A673 (cell line): Measurements from ENCODE around the gene PEX16. TPM values are rescaled to one million over a fixed set of nuclear protein-coding genes. Genes with fewer than 3 reads are reported as not detected.

Source experiments
- BruUV-seq: library from RNA; stranded (reverse); fragments of 400-500 nt; replicated peaks from 2 replicates; lab custom pipeline; 2021; lab: Mats Ljungman, UMichigan
- CTCF ChIA-PET: fragments of 300-600 bp; sonication (Branson Sonifier 250); formaldehyde crosslinking; loops from one replicate; lab custom pipeline; 2022; ENCODE audit warnings: antibody characterized with exemption; lab: Charles Lee
- POLR2A ChIA-PET: fragments of 300-600 bp; sonication (Branson Sonifier 250); formaldehyde crosslinking; loops from one replicate; lab custom pipeline; 2022; ENCODE audit warnings: antibody characterized with exemption; ENCODE audit not compliant: low non-redundant PET; lab: Charles Lee
- DNase-seq: peaks from one replicate; pipeline ENCODE4 v3.0.0-alpha.2; 2015; ENCODE audit warnings: low spot score
- H3K27ac ChIP-seq: fragments of 200-600 bp; sonication (generic); 2 replicates; pipeline ENCODE4 v1.5.1; 2016; ENCODE audit warnings: mixed run types, low read depth, mild to moderate bottlenecking, mixed read lengths, antibody characterized with exemption, low read length; ENCODE audit not compliant: poor library complexity, severe bottlenecking
- H3K27me3 ChIP-seq: fragments of 200-600 bp; sonication (generic); replicated peaks from 2 replicates; pipeline ENCODE4 v1.6.1; 2017; ENCODE audit warnings: mixed run types, low read depth, mild to moderate bottlenecking, mixed read lengths, antibody characterized with exemption, low read length; ENCODE audit not compliant: insufficient read depth, poor library complexity
- H3K36me3 ChIP-seq: fragments of 200-600 bp; sonication (generic); 2 replicates; pipeline ENCODE4 v1.6.1; 2016; ENCODE audit warnings: mixed run types, mild to moderate bottlenecking, mixed read lengths, antibody characterized with exemption, low read length; ENCODE audit not compliant: insufficient read depth, poor library complexity, severe bottlenecking
- H3K4me1 ChIP-seq: fragments of 200-600 bp; sonication (generic); 2 replicates; pipeline ENCODE4 v1.6.1; 2017; ENCODE audit warnings: mixed run types, mild to moderate bottlenecking, mixed read lengths, antibody characterized with exemption, low read length; ENCODE audit not compliant: insufficient read depth, poor library complexity, severe bottlenecking
- H3K4me3 ChIP-seq: fragments of 200-600 bp; sonication (generic); 2 replicates; pipeline ENCODE4 v1.5.1; 2016; ENCODE audit warnings: low read depth, mixed run types, mild to moderate bottlenecking, mixed read lengths, low read length; ENCODE audit not compliant: poor library complexity, severe bottlenecking
- H3K9me3 ChIP-seq: fragments of 200-600 bp; sonication (generic); 2 replicates; pipeline ENCODE4 v1.6.1; 2016; ENCODE audit warnings: mixed run types, low read depth, mild to moderate bottlenecking, mixed read lengths, antibody characterized with exemption, low read length; ENCODE audit not compliant: poor library complexity, severe bottlenecking
- EZH2 ChIP-seq: fragments of 200-600 bp; sonication (generic); IDR thresholded peaks from 2 replicates; pipeline ENCODE4 v1.6.1; 2017; ENCODE audit warnings: borderline replicate concordance, low read depth, mild to moderate bottlenecking, mixed read lengths, antibody characterized with exemption, low read length; ENCODE audit not compliant: poor library complexity, severe bottlenecking
- intact Hi-C: fragments of 100-400 bp; cut with micrococcal nuclease; formaldehyde crosslinking; loops from one replicate; pipeline ENCODE4 v1.10.0; 2022; ENCODE audit not compliant: unreplicated experiment
- total RNA-seq: library from RNA; stranded (reverse); gene quantifications from 2 replicates; pipeline ENCODE4 v1.2.3, GENCODE V29; 2021
- TF ChIP-seq, protein P1 (sequence below): fragments of 300-800, 200-600 bp; sonication (generic); conservative IDR thresholded peaks from 2 replicates; pipeline ENCODE4 v1.5.1; 2017; ENCODE audit warnings: low read depth, mild to moderate bottlenecking, antibody characterized with exemption, low read length, moderate library complexity, mixed read lengths

Gene PEX16
- total RNA-seq, 1 experiment from 2014 or later = 64.1 TPM

GRCh38 chr11:45921561-45922424, 4.1 kb upstream of the PEX16 start:
- intact Hi-C loops = no loop called here
- BruUV-seq = no TSS peak
- CTCF ChIA-PET = no interaction called here
- Histone ChIP-seq H3K4me3 (peak overlapping the region; percentile 66), H3K4me1 (peaks cover 13% of the 10 kb centered on the region), H3K27me3 (no peaks in the 10 kb centered on the region), H3K9me3 (no peaks in the 10 kb centered on the region), H3K36me3 (no peaks in the 10 kb centered on the region), H3K27ac (no peak overlapping the region)
- POLR2A ChIA-PET = no interaction called here
- no peak for TF ChIP-seq EZH2
- TF ChIP-seq, protein P1, sequence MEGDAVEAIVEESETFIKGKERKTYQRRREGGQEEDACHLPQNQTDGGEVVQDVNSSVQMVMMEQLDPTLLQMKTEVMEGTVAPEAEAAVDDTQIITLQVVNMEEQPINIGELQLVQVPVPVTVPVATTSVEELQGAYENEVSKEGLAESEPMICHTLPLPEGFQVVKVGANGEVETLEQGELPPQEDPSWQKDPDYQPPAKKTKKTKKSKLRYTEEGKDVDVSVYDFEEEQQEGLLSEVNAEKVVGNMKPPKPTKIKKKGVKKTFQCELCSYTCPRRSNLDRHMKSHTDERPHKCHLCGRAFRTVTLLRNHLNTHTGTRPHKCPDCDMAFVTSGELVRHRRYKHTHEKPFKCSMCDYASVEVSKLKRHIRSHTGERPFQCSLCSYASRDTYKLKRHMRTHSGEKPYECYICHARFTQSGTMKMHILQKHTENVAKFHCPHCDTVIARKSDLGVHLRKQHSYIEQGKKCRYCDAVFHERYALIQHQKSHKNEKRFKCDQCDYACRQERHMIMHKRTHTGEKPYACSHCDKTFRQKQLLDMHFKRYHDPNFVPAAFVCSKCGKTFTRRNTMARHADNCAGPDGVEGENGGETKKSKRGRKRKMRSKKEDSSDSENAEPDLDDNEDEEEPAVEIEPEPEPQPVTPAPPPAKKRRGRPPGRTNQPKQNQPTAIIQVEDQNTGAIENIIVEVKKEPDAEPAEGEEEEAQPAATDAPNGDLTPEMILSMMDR = no peak
- DNase-seq = peak; percentile 45

DNA sequence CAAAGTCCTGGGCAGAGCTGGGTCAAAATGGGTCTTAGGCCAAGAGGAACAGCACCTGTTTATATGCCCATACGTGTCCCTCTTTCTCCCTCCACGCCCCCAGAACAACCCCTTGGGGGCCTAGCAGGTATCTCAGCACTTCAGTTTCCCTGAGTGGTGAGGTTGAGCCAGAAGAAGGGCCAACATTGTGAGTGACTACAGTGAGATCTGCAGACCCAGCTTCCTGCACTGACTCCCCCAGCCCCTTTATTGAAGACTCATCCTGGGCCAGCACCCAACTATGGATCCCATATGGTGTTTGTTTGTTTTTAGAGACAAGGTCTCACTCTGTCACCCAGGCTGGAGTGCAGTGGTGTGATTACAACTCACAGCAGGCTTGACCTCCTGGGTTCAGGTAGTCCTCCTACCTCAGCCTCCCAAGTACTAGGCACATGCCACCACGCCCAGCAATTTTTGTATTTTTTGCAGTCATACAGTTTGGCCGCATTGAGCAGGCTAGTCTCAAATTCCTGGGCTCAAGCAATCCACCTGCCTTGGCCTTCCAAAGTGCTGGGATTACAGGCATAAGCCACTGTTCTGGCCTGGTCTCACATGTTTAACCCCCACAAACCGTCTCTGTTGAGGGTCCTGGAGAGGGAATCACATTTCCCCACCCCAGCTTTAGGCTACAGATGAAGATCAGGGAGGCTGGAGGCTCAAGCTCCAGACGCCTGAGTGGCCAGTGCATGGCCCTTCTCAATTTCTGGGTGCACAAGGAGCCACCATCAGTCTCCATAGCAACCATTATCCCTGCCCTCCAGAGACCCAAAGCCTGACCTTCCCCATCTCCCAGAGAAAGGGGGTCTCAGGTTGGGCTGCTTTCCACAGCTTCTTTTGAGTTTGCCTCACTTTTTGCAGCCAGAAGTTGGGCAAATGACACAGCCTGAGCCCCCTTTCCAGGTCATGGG, 3.1 kb upstream of the PEX16 start:
- no peak overlapping the region for H3K27ac ChIP-seq
- TF ChIP-seq, protein P1 = no peak
- no peak for TF ChIP-seq EZH2
- H3K9me3 ChIP-seq = no peaks in the 10 kb centered on the region
- POLR2A ChIA-PET = no interaction called here
- CTCF ChIA-PET = no interaction called here
- DNase-seq = no peak
- H3K4me1 ChIP-seq = peaks cover 15% of the 10 kb centered on the region
- intact Hi-C loops = no loop called here
- no peak overlapping the region for H3K4me3 ChIP-seq
- H3K27me3 ChIP-seq = no peaks in the 10 kb centered on the region
- BruUV-seq = no TSS peak
- H3K36me3 ChIP-seq = no peaks in the 10 kb centered on the region

DNA sequence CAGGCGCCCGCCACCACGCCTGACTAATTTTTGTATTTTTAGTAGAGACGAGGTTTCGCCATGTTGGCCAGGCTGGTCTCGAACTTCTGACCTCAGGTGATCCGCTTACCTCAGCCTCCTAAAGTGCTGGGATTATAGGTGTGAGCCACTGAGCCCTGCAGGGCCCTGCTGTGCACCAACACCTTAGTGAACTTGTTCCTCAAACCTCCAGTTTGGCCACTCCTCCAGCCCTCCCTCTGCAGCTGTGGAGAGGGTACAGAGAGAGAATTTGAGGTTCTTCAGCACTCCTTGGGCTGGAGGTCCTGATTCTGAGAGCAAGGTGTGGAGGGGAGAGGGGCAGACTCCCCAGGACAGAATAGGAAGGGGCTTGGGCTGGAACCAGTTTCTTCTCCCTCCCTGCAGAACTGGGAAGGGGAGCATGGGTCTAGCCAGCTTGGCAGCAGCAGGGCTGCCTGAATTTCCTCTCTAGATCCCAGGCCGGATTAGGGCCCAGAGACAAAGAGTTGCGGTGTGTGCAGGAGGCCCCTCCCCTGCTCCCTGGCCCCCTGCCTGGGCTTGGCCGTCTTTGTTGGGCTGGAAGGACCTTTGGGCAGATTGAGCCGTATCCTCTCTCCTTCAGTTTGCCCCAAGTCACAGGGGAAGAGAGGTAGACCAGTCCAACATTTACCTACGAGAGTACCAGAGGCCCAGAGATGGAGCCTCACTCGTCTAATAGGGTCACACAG, 2.3 kb upstream of the PEX16 start:
- CTCF ChIA-PET = no interaction called here
- peaks cover 15% of the 10 kb centered on the region for H3K4me1 ChIP-seq
- POLR2A ChIA-PET = no interaction called here
- H3K27ac ChIP-seq = no peak overlapping the region
- no peak for TF ChIP-seq EZH2
- TF ChIP-seq, protein P1 = no peak
- H3K4me3 ChIP-seq = no peak overlapping the region
- BruUV-seq = no TSS peak
- intact Hi-C loops = loop anchor here (2.0 to 5.0 kb wide), 3 partner anchors 39 to 202 kb away; partner anchors contain the start of genes CRY2 and PHF21A
- no peak for DNase-seq
- H3K27me3 ChIP-seq = no peaks in the 10 kb centered on the region
- no peaks in the 10 kb centered on the region for H3K9me3 ChIP-seq
- H3K36me3 ChIP-seq = peaks cover 4% of the 10 kb centered on the region
